AG04449 (cell line): ENCODE measurements around the gene CLEC6A.
"Not testable (repeated sequence)": the region's sequence is repeated elsewhere in the genome, so short reads cannot be mapped to it uniquely, and the experiment has no call there.

Source experiments
- CTCF ChIA-PET: fragments of 350-600 bp; formaldehyde crosslinking; extraction: SDS; loops from one replicate; lab custom pipeline; 2021; ENCODE audit warnings: antibody characterized with exemption; lab: Yijun Ruan, JAX
- POLR2A ChIA-PET: fragments of 400-600, 350-600 bp; formaldehyde crosslinking; extraction: SDS; loops from one replicate; lab custom pipeline; 2020; ENCODE audit warnings: antibody characterized with exemption, inconsistent platforms; lab: Yijun Ruan, JAX
- DNase-seq: peaks from one replicate; pipeline ENCODE4 v3.0.0-alpha.2; 2010; ENCODE audit warnings: low read depth, low spot score
- H3K4me3 ChIP-seq: 2 replicates; pipeline ENCODE4 v1.5.1; 2011; ENCODE audit warnings: low read depth, mild to moderate bottlenecking, control low read depth, low read length
- TF ChIP-seq, protein P1 (sequence below): IDR thresholded peaks from one replicate; pipeline ENCODE4 v1.5.1; 2011; ENCODE audit warnings: mild to moderate bottlenecking, moderate library complexity, low read length, control low read depth, inconsistent platforms; ENCODE audit not compliant: insufficient read depth; ENCODE audit errors: missing control alignments

Gene CLEC6A

DNA sequence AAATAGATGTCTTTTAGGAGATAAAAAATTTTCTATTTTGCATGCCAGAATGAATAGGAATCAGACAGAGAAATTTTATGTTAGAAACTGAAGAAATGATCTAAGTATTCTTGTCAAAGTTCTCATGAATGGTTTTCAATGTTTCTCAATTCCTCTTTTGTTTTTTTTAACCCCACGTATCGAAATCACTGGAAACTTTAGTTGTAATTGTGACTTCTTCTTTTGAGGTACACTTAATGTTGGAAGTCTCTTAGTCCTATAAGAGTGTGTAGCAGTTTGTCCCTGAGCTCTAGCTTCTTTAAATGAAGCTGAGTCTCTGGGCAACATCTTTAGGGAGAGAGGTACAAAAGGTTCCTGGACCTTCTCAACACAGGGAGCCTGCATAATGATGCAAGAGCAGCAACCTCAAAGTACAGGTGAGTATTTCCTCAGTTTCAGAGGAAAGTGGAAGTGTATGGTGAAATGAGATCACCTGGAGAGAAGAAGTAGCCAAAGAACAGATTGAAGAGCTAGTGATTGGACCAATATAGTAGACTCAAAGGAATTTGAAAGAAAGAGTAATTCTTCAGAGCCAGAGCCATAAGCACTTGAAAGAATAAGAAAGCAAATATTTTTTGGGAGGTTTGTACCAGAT, at the start of gene CLEC6A:
TSS of gene CLEC6A (plus strand) at position 236 of the 634 bp plus-strand sequence. CDS start at position 386, 150 bp downstream.
- CTCF ChIA-PET = no interaction called here
- no peak for DNase-seq
- POLR2A ChIA-PET = no interaction called here
- TF ChIP-seq, protein P1, sequence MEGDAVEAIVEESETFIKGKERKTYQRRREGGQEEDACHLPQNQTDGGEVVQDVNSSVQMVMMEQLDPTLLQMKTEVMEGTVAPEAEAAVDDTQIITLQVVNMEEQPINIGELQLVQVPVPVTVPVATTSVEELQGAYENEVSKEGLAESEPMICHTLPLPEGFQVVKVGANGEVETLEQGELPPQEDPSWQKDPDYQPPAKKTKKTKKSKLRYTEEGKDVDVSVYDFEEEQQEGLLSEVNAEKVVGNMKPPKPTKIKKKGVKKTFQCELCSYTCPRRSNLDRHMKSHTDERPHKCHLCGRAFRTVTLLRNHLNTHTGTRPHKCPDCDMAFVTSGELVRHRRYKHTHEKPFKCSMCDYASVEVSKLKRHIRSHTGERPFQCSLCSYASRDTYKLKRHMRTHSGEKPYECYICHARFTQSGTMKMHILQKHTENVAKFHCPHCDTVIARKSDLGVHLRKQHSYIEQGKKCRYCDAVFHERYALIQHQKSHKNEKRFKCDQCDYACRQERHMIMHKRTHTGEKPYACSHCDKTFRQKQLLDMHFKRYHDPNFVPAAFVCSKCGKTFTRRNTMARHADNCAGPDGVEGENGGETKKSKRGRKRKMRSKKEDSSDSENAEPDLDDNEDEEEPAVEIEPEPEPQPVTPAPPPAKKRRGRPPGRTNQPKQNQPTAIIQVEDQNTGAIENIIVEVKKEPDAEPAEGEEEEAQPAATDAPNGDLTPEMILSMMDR = no peak
- no peak within 1 kb of the TSS for H3K4me3 ChIP-seq

DNA sequence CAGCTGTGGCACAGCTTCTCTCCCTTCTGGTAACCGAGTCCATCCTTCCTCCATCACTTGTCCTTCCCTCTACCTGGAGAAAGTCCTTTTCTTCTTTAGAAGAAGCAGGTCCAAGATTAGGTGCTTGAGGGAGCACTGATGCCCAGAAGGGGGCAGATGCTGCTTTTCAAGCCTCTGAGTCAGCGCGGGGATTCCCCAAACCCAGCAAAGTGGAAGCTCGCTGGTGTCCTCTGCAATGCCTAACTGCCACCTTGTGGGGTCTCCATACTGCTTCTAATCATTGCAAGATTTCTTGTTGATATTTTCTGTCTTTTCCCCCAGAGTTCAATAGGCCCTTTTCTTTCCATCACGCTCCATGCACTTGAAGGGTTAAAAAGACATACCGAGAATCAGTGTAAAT, 36.2 kb upstream of the CLEC6A start:
- H3K4me3 ChIP-seq, POLR2A ChIA-PET, CTCF ChIA-PET, DNase-seq: not testable (repeated sequence)

DNA sequence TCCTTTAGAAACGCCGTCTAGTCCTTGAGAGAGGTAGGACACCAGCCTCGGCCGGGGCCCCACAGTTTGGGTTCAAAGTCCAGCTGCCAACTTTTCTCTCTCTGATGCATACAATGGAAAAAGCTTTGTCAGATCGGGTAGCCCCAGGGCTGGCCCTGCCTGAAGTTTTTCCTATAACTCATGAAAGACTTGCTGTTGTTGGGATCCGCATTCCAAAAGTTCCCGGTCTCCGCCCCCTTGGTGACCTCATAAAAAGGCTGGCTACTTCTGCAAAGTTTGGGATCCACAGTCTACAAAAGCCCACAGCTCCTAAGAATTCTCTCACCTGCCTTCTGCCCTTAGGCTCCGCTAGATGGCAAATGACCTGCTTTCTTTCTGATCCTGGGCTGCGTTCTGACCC, 35.3 kb upstream of the CLEC6A start:
- no peak for DNase-seq
- no peak overlapping the region for H3K4me3 ChIP-seq
- ChIA-PET CTCF (no interaction called here), POLR2A (no interaction called here)
- TF ChIP-seq, protein P1 = no peak

DNA sequence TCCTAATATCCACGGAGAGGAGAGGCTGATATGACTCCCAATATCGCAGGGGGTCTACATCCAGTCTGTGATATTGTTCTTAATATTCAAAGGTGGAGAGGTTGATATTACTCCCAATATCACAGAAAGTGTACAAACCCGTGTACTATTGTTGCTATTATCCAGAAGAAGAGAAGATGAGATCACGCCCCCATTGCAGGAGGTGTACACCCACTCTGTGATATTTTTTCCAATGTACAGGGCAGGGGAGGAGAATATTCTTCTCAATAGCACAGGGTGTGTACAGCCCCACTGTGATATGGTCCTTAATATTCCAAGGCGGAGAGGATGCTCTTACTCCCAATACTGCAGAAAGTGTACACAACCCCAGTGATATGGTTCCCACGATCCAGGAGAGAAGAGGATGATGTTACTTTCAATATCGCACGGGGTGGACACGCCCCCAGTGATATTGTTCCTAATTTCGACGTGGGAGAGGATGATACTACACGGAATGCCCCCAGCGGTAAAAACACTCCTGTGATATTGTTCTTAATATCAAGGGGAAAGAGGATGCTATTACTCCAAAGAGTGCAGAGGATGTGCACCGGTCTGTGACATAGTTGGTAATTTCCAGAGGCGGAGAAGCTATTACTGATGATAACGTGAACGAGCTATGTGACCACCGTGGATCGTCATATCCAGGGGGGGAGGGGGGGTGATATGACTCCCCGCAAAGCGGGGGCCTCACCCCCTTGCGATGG, 11.1 kb upstream of the CLEC6A start:
- POLR2A ChIA-PET = not testable (repeated sequence)

DNA sequence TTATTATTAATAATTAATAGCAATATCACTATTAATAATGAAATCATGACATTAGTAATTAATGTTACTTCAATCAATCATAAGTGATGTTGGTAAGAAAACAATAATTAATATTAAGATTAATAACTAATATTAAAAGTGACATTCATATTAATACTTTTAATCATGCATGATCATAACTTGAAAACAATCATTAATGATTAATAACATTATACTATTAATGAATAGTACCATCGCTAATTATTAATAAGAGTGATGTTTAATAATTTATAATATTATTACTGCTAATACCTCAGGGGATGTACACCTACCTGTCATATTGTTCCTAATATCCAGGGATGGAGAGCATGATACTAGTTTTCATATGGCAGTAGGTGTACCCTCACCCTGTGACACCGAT, 10.0 kb upstream of the CLEC6A start:
- ChIA-PET CTCF (no interaction called here), POLR2A (no interaction called here)
- TF ChIP-seq, protein P1 = no peak
- H3K4me3 ChIP-seq = no peak overlapping the region
- DNase-seq = no peak

More for the DNA sequence above, 11.1 kb upstream of the CLEC6A start:
- CTCF ChIA-PET, H3K4me3 ChIP-seq, DNase-seq: not testable (repeated sequence)

DNA sequence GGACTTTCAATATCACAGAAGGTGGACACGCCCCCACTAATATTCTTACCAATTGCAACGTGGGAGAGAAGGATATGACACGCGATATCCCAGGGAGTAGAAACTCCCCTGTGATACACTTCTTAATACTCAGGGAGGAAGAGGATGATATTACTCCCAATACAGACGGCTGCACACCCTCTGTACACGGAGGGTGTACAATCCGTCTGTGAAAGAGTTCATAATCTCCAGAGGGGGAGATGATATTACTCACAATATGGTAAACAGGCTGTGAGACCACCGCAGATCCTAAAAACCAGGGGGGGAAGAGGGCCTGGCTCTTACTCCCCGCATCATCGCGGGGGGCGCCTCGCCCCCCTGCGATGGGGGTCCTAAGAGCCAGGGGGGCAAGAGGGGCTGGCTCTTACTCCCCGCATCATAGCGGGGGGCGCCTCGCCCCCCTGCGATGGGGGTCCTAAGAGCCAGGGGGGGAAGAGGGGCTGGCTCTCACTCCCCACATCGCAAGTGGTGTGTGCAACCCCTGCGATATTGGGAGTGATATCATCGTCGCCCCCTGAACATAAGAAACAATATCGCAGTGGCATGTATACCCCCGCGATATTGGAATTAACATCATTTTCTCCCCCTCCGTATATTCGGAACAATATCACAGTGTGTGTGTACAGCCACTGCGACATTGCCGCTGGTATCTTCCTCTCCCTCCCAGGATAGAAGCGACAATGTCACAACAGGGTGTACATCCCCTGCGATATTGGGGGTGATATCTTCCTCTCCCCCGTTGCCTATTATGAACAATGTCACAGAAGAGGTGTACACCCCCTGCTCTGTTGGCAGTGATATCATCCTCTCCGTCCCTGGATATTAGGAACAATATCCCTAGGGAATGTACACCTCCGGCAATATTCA, 8.9 kb upstream of the CLEC6A start:
- TF ChIP-seq, protein P1 = no peak
- POLR2A ChIA-PET = no interaction called here
- DNase-seq = no peak
- CTCF ChIA-PET = no interaction called here
- H3K4me3 ChIP-seq = no peak overlapping the region

DNA sequence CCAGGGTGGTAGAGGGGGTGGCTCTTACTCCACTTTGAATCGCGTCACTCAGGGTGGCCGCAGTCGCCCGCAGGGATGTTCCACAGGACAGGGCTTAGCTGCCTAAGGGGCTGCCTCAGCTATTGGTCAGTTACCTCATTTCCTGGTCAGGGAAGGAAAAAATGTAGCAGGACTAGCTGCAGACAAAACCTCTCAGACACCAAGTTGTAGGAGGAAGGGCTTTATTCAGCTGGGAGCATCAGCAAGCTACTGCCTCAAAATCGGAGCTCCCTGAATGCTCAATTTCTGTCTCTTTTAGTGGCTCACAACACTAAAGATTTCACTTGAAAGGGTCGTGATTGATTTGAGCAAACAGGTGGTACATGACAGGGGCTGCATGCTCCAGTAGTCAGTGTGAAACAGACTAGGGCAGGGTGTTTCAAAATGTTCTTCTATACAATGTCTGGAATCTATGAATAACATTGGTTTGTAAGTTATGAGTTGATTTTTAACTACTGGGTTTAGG, 6.4 kb upstream of the CLEC6A start:
- ChIA-PET POLR2A (no interaction called here), CTCF (no interaction called here)
- DNase-seq = no peak
- TF ChIP-seq, protein P1 = no peak
- H3K4me3 ChIP-seq = no peak overlapping the region
